Ishikawa (cell line): ENCODE results near the gene RFXANK.

Experiments used
- CEBPB ChIP-seq: IDR thresholded peaks from 2 replicates; pipeline ENCODE4 v1.6.1; 2012
- CREB1 ChIP-seq: IDR thresholded peaks from 2 replicates; pipeline ENCODE4 v1.6.1; 2012; ENCODE audit warnings: low read depth
- EGR1 ChIP-seq: IDR thresholded peaks from 2 replicates; pipeline ENCODE4 v1.6.1; 2012
- EP300 ChIP-seq: IDR thresholded peaks from 2 replicates; pipeline ENCODE4 v1.6.1; 2012; ENCODE audit warnings: borderline replicate concordance
- FOXM1 ChIP-seq: IDR thresholded peaks from 2 replicates; pipeline ENCODE4 v1.6.1; 2012; ENCODE audit warnings: low read depth, borderline replicate concordance
- MAX ChIP-seq: IDR thresholded peaks from 2 replicates; pipeline ENCODE4 v1.6.1; 2012
- NFIC ChIP-seq: IDR thresholded peaks from 2 replicates; pipeline ENCODE4 v1.6.1; 2012
- RAD21 ChIP-seq: IDR thresholded peaks from 2 replicates; pipeline ENCODE4 v1.6.1; 2012; ENCODE audit warnings: low read depth
- REST ChIP-seq: IDR thresholded peaks from 2 replicates; pipeline ENCODE4 v1.6.1; 2012; ENCODE audit warnings: low read depth, mild to moderate bottlenecking
- TAF1 ChIP-seq: IDR thresholded peaks from 2 replicates; pipeline ENCODE4 v1.6.1; 2012; ENCODE audit warnings: low read depth, mild to moderate bottlenecking
- TCF12 ChIP-seq: IDR thresholded peaks from 2 replicates; pipeline ENCODE4 v1.6.1; 2012; ENCODE audit warnings: low read depth
- TEAD4 ChIP-seq: IDR thresholded peaks from 2 replicates; pipeline ENCODE4 v1.6.1; 2012
- USF1 ChIP-seq: IDR thresholded peaks from 2 replicates; pipeline ENCODE4 v1.6.1; 2012
- YY1 ChIP-seq: IDR thresholded peaks from 2 replicates; pipeline ENCODE4 v1.6.1; 2012; ENCODE audit warnings: low read depth
- ZBTB7A ChIP-seq: IDR thresholded peaks from 2 replicates; pipeline ENCODE4 v1.6.1; 2012; ENCODE audit warnings: low read depth

Gene RFXANK

DNA sequence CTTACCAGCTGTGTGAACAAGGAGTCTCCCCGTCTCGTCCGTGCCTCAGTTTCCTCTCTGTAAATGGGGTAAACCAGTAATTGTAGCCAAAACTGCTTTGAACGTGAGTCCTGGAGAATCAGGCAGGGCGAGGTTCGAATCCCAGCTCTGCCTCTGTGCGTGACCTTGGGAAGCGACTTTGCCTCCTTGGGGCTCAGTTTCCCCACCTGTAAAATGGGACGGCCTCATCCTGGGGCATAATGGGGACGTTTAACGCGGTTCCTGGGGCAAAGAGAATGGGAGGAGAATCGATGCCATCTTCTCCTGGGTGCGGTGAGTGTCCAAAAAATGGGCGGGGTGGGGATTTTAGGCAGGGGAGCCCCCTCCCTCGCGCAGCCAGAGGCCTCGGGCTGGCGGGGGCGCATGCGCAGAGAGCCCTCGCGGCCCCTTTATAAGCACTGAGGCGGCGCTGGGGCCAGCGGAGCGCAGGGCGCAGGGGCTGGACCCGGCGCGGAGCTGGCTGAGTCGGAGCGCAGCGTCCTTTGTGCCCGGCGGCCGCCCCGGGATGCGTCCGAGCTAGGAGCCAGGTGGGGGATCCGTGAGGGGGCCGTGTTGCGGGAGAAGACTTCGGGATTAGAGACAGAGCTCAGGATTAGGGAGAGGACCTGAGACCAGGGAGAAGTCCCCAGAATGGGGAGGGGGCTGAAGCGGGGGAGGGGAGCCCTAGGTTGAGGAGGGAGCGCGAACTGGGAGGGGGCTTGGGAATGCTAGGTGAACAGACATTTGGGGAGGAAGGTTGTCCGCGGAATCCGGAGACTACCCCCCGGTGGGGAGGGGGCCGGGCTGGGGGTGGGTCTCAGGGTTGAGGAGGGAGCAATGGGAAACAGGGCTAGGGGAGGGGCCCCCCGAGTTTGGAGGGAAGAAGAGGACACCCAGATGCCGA is 19.7 kb downstream of the RFXANK start, which contains the start of gene NCAN:
TSS of gene NCAN (plus strand) at position 460 of the 922 bp plus-strand sequence. CDS start 4,996 bp downstream, outside the sequence.
- TF ChIP-seq ZBTB7A: no peak
- no peak for TF ChIP-seq CREB1
- no peak for TF ChIP-seq USF1
- TF ChIP-seq REST: no peak
- no peak for TF ChIP-seq TCF12

- TF ChIP-seq YY1 (no peak), ZBTB7A (no peak; the same call in 1 of the 2 replicates), TCF12 (no peak), REST (no peak), FOXM1 (no peak), CEBPB (no peak), TEAD4 (no peak), RAD21 (no peak), EP300 (no peak), MAX (no peak), USF1 (no peak), NFIC (no peak), CREB1 (no peak), EGR1 (no peak)
These were observed 20.9 kb downstream of the RFXANK start for GRCh38 chr19:19212916-19213315.

DNA sequence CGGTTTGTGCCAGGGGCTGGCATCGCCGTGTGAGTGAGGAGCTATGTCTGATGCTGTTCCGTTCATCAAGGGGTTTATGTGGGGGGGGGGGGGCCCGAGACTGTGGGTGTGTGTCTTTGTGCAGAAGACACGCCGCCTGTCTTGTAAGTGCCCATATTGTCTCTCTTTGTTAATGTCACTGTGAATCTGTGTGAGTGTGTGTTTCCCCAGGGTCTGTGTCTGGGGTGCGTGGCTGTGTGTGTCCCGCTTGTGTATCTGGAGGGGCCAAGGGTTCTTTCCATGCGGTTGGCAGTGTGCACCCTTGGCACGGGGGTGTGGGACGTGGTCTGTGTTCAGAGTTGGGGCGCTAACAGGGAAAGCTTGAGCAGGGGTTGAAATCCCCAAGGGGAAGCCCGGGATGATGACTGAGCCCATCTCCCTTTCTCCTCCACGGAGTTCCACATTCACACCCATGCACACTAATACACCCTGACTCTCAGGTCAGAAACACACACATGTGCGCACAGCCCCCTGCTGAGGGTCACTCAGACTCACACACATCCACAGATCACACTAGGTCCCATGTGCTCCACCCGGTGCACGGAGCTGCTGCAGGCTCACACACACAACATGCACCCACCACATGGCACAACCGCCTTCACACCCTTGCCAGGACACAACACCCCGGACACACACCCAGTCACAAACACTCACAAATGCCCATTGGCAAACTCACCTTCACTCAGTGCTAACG is 21.5 kb downstream of the RFXANK start:
- no peak for TF ChIP-seq REST
- TF ChIP-seq FOXM1: no peak
- no peak for TF ChIP-seq ZBTB7A
- no peak for TF ChIP-seq NFIC
- no peak for TF ChIP-seq TEAD4
- no peak for TF ChIP-seq MAX
- TF ChIP-seq CREB1: no peak
- no peak for TF ChIP-seq EGR1
- TF ChIP-seq EP300: no peak
- no peak for TF ChIP-seq TCF12

- TF ChIP-seq FOXM1 (no peak), YY1 (no peak), ZBTB7A (no peak), USF1 (no peak), CREB1 (no peak), TEAD4 (no peak), EGR1 (no peak), CEBPB (no peak), MAX (no peak), TAF1 (no peak), RAD21 (no peak), NFIC (no peak), EP300 (no peak), REST (no peak), TCF12 (no peak)
These were observed 22.1 kb downstream of the RFXANK start for GRCh38 chr19:19214159-19214490.
